ENCODE measurements around the gene RNASEH2B.

DNA sequence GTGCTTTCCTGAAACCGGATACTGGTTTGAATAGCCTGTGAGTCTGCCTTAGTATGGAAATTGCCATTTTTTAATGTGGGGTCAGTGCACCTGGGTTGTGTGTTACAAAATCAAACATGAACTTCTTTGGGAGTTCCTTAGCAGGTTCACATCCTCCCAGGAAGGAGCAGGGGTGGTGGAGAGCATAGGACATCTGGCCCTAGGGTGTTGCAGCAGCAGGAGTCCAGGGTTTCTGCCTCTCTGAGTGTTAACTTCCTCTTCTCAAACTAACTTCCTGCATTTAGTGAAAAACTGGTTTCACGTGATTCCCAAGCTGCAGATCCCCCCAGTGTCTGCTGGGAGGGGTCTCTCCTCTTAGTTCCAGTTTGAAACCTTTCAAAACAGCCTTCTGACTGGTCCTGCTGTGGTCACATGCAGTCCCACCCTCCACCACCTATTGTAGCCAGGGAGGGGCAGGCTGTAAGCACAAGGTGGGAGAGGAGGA lies 7.2 kb downstream of the RNASEH2B start:
- TF ChIP-seq, protein P1, sequence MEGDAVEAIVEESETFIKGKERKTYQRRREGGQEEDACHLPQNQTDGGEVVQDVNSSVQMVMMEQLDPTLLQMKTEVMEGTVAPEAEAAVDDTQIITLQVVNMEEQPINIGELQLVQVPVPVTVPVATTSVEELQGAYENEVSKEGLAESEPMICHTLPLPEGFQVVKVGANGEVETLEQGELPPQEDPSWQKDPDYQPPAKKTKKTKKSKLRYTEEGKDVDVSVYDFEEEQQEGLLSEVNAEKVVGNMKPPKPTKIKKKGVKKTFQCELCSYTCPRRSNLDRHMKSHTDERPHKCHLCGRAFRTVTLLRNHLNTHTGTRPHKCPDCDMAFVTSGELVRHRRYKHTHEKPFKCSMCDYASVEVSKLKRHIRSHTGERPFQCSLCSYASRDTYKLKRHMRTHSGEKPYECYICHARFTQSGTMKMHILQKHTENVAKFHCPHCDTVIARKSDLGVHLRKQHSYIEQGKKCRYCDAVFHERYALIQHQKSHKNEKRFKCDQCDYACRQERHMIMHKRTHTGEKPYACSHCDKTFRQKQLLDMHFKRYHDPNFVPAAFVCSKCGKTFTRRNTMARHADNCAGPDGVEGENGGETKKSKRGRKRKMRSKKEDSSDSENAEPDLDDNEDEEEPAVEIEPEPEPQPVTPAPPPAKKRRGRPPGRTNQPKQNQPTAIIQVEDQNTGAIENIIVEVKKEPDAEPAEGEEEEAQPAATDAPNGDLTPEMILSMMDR (IDR thresholded peaks at IDR 0.05; ENCODE audit: poor library complexity, severe bottlenecking) = no peak
- no peak for TF ChIP-seq RAD21 (conservative IDR thresholded peaks at IDR 0.05)
- TF ChIP-seq EP300 (conservative IDR thresholded peaks at IDR 0.05; ENCODE audit: poor library complexity, severe bottlenecking) = no peak
- no peak for TF ChIP-seq EZH2 (IDR thresholded peaks at IDR 0.05; ENCODE audit: borderline replicate concordance, insufficient read depth, low read length, poor library complexity, severe bottlenecking)
- no peak for TF ChIP-seq MXI1 (conservative IDR thresholded peaks at IDR 0.05; ENCODE audit: poor library complexity, severe bottlenecking)
- TF ChIP-seq REST (IDR thresholded peaks at IDR 0.05; ENCODE audit: borderline replicate concordance) = no peak
- no peak for TF ChIP-seq TAF1 (IDR thresholded peaks at IDR 0.05; ENCODE audit: low read depth)

Measured in neural cell (in vitro differentiated cells).